ENCODE data around the gene MRM2.

DNA sequence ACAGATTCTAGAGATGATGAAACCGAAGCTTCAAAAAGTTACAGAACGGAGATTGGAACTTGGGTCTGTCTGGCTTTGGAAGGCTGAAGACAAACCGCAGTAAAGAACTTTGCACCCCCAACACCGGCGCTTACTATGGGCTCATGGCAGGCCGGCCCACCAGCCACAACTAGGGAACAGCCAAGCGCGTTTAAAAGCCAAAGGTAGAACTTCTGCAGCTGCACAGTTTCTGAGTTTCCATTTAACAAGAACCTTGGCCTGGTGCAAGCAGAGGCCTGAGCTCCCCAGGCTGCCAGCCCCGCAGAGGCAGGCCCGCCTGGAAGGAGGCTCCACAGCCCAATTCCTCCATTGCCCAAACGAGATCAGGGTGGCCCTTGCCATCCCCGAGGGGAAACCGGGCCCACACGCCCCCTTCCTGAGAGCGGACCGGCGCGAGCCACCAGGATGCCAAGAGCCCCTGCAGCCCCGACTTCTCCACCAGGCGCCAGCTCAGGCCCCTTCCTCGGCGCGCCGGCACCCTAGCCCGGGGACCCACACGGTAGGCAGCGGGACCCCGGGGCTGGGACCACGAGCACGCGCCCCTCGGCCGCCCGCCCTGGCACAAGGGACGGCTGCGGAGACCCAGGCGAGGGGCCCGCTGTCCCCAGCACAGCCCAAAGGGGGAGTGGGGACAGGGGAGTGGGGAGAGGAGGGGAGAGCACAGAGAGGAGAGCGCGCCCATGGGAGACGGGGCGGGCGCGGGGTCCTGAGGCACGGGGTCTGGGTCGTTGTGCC is 9.8 kb downstream of the MRM2 start:
- TF ChIP-seq, protein P1, sequence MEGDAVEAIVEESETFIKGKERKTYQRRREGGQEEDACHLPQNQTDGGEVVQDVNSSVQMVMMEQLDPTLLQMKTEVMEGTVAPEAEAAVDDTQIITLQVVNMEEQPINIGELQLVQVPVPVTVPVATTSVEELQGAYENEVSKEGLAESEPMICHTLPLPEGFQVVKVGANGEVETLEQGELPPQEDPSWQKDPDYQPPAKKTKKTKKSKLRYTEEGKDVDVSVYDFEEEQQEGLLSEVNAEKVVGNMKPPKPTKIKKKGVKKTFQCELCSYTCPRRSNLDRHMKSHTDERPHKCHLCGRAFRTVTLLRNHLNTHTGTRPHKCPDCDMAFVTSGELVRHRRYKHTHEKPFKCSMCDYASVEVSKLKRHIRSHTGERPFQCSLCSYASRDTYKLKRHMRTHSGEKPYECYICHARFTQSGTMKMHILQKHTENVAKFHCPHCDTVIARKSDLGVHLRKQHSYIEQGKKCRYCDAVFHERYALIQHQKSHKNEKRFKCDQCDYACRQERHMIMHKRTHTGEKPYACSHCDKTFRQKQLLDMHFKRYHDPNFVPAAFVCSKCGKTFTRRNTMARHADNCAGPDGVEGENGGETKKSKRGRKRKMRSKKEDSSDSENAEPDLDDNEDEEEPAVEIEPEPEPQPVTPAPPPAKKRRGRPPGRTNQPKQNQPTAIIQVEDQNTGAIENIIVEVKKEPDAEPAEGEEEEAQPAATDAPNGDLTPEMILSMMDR (IDR thresholded peaks at IDR 0.05; ENCODE audit: poor library complexity), result no peak
- TF ChIP-seq EZH2 (IDR thresholded peaks at IDR 0.05; ENCODE audit: borderline replicate concordance), result no peak

Data from hepatocyte (in vitro differentiated cells).